Cardiac fibroblast (primary cell): ENCODE data around the gene CHST6.
"Not testable (repeated sequence)": the region's sequence is repeated elsewhere in the genome, so short reads cannot be mapped to it uniquely, and the experiment has no call there.

Source experiments
- DNase-seq, 2 donors: peaks; one replicate each; pipeline versions ENCODE4 v3.0.0 to v3.0.0-alpha.2; 2010; ENCODE audit warnings: low read depth in 2 of 2
- H3K4me3 ChIP-seq, 2 donors: replicated peaks in 1 of 2; 1 replicate in 1 of 2; 2 replicates in 1 of 2; pipeline ENCODE4 v1.5.1; 2011; ENCODE audit warnings: low read depth in 2 of 2, low read length in 2 of 2, mild to moderate bottlenecking in 2 of 2, moderate library complexity in 1 of 2
- CTCF ChIP-seq: IDR thresholded peaks from one replicate; pipeline ENCODE4 v1.5.1; 2011; ENCODE audit warnings: low read depth, mild to moderate bottlenecking, low read length, inconsistent platforms

The CHST6 gene

GRCh38 chr16:75495076-75495674, at the start of gene CHST6:
CHST6 (minus strand) TSS chr16:75495441; CDS start chr16:75479828, 15,613 bp downstream.
- TF ChIP-seq CTCF = no peak
- DNase-seq = peak; percentile 31 to 43
- peak within 1 kb of the TSS; percentile 37 to 54 for H3K4me3 ChIP-seq

GRCh38 chr16:75542462-75542861, 47.2 kb upstream of the CHST6 start:
- not testable (repeated sequence) for H3K4me3 ChIP-seq, DNase-seq

- DNase-seq = no peak
- no peak for TF ChIP-seq CTCF
- no peak overlapping the region for H3K4me3 ChIP-seq
These were observed 46.0 kb upstream of the CHST6 start for GRCh38 chr16:75541236-75541635.

GRCh38 chr16:75538882-75539565, 43.8 kb upstream of the CHST6 start:
- not testable (repeated sequence) for H3K4me3 ChIP-seq, DNase-seq

- DNase-seq = no peak
- no peak for TF ChIP-seq CTCF
- no peak overlapping the region for H3K4me3 ChIP-seq
These were observed 42.5 kb upstream of the CHST6 start for GRCh38 chr16:75537776-75538175.

GRCh38 chr16:75535901-75536300, 40.7 kb upstream of the CHST6 start, which contains the start of gene CHST5:
CHST5 (minus strand) TSS chr16:75536108; CDS start chr16:75530384, 5,724 bp downstream.
- no peak for TF ChIP-seq CTCF
- DNase-seq = no peak
- H3K4me3 ChIP-seq = no peak within 1 kb of the TSS

- no peak for TF ChIP-seq CTCF
- H3K4me3 ChIP-seq = no peak overlapping the region
- no peak for DNase-seq
These were observed 40.1 kb upstream of the CHST6 start for GRCh38 chr16:75535211-75535843.
